ENCODE results near the gene MORN1.

The MORN1 gene

DNA sequence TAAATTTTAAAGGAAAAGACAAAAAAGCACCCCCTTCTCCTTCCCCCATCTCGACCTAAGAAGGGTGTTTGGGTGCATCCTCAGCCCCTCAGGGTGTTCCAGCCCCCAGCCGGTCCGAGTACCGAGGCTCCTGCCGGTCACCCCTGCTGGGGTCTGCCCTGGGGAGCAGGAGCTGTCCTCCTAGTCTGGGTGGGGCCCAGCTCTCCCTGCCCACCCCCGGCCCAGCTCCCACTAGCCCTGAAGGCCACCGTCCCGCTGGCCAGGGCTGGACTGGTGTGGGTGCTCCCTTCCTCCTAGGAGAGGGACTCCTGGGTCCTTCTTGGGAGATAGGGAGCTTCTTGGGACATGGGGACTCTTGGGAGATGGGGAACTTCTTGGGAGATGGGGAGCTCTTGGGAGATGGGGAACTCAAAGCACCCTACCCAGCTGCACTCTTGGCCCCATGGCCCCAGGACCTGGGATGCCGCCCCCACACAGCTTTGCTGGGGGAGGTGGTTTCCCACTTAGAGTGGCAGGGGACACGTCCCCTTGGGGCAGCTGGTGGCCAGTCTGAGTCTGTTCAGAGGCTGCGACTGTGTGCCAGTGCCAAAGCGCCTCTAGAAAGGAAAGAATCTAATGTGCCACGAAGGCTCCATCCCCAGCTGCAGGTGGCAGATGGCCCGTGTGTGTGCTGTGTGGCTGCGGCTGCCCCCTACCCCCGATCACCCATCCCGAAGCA is 44.5 kb downstream of the MORN1 start:
- Mint-ChIP-seq H3K27ac (no peak overlapping the region), H3K36me3 (no peaks in the 10 kb centered on the region), H3K9me3 (no peaks in the 10 kb centered on the region), H3K4me1 (no peaks in the 10 kb centered on the region), H3K27me3 (no peaks in the 10 kb centered on the region), H3K4me3 (no peak overlapping the region)
- DNase-seq: no peak
- ATAC-seq (replicated peaks): no peak

DNA sequence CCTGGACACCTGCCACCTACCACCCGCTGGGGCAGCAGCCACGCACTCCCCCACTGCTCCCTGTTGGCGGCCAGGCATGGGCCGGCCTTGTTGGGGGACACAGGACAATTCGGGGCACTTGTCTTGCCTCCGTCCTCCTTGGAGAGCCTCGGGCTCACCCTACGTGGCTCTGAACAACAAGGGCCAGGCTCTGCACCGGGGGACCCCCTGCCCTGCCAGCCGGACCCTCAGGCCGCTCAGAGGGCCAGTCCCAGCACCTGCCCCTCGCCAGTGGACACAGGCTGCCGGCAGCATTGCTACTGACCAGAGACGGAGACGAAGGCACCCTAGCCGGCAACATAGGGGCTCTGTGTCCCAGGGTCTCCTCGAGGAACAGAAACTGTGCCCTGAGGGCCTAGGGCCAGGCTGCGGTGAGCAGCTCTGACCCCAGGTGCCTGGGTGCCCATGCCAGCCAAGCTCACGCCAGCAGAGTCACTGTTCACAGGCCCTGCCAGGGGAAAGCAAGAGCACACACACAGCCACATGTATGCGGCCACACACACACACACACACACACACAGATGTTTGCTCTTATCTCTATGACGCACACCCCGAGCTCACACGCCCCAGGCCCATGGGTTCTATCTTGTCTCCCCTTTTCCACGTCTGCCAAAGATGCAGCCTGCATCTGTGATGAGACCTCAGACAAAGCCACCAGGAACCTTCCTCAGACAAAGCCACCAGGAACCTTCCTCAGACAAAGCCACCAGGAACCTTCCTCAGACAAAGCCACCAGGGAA is 45.9 kb downstream of the MORN1 start:
- no peak overlapping the region for H3K27ac Mint-ChIP-seq
- DNase-seq: no peak
- no peak for ATAC-seq (replicated peaks)
- H3K9me3 Mint-ChIP-seq: no peaks in the 10 kb centered on the region
- H3K4me3 Mint-ChIP-seq: no peak overlapping the region
- H3K36me3 Mint-ChIP-seq: no peaks in the 10 kb centered on the region
- peaks cover 0 to 5% of the 10 kb centered on the region in 2 donors for H3K27me3 Mint-ChIP-seq
- H3K4me1 Mint-ChIP-seq: no peaks in the 10 kb centered on the region

DNA sequence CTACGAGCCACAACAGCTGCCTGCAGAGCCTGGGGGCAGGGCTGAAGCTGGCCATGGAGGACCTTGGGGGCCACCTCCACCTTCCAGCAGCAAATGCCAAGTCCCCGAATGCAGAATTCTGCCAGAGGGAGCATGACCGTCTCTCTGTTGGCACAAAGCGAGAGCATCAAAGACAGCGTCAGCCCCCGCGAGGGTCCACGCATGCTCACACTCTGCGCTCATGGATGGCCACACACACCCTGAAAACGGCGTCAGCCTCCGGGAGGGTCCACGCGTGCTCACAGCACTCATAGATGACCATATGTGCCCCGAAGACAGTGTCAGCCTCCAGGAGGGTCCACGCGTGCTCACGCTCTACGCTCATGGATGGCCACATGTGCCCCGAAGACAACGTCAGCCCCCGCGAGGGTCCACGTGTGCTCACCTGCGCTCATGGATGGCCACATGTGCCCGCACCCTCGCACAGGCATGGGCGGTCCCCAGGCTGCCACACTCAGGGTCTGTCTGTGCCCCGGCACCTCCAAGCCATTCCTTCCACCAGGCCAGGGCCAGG is 46.5 kb downstream of the MORN1 start:
- ATAC-seq (replicated peaks) (no peak), DNase-seq (no peak)
- Mint-ChIP-seq H3K27ac (no peak overlapping the region), H3K4me3 (no peak overlapping the region), H3K9me3 (no peaks in the 10 kb centered on the region), H3K4me1 (no peaks in the 10 kb centered on the region), H3K36me3 (no peaks in the 10 kb centered on the region), H3K27me3 (peaks cover 0 to 5% of the 10 kb centered on the region in 2 donors)

- Mint-ChIP-seq H3K9me3 (no peaks in the 10 kb centered on the region), H3K27ac (no peak overlapping the region), H3K4me1 (no peaks in the 10 kb centered on the region), H3K36me3 (no peaks in the 10 kb centered on the region), H3K27me3 (peaks cover 0 to 5% of the 10 kb centered on the region in 2 donors), H3K4me3 (no peak overlapping the region)
- ATAC-seq (replicated peaks) (no peak), DNase-seq (no peak)
Observed at GRCh38 chr1:2344121-2344681, 47.2 kb downstream of the MORN1 start.

GRCh38 chr1:2343023-2343935 is 48.1 kb downstream of the MORN1 start:
- no peak overlapping the region for H3K27ac Mint-ChIP-seq

GRCh38 chr1:2342384-2343022 is 48.9 kb downstream of the MORN1 start:
- Mint-ChIP-seq H3K4me1 (no peaks in the 10 kb centered on the region), H3K27me3 (peaks cover 0 to 5% of the 10 kb centered on the region in 2 donors), H3K4me3 (no peak overlapping the region), H3K36me3 (no peaks in the 10 kb centered on the region), H3K9me3 (no peaks in the 10 kb centered on the region), H3K27ac (no peak overlapping the region)
- ATAC-seq (replicated peaks): no peak
- no peak for DNase-seq

More at GRCh38 chr1:2343023-2343935, 48.1 kb downstream of the MORN1 start:
- Mint-ChIP-seq H3K27me3 (peaks cover 0 to 5% of the 10 kb centered on the region in 2 donors), H3K36me3 (no peaks in the 10 kb centered on the region), H3K4me3 (no peak overlapping the region), H3K4me1 (no peaks in the 10 kb centered on the region), H3K9me3 (no peaks in the 10 kb centered on the region)
- ATAC-seq (replicated peaks) (no peak), DNase-seq (no peak)

GRCh38 chr1:2341706-2342383 is 49.5 kb downstream of the MORN1 start:
- Mint-ChIP-seq H3K36me3 (no peaks in the 10 kb centered on the region), H3K4me3 (no peak overlapping the region), H3K9me3 (no peaks in the 10 kb centered on the region), H3K27me3 (peaks cover 0 to 5% of the 10 kb centered on the region in 2 donors), H3K27ac (no peak overlapping the region), H3K4me1 (no peaks in the 10 kb centered on the region)
- DNase-seq (no peak), ATAC-seq (replicated peaks) (no peak)

- no peak overlapping the region for H3K27ac Mint-ChIP-seq
- peaks cover 3 to 5% of the 10 kb centered on the region in 2 donors for H3K27me3 Mint-ChIP-seq
- ATAC-seq (replicated peaks): no peak
Observed at GRCh38 chr1:2340918-2341254, 50.5 kb downstream of the MORN1 start.

GRCh38 chr1:2340086-2340917 is 51.1 kb downstream of the MORN1 start:
- H3K4me1 Mint-ChIP-seq: no peaks in the 10 kb centered on the region
- no peaks in the 10 kb centered on the region for H3K36me3 Mint-ChIP-seq
- H3K4me3 Mint-ChIP-seq: no peak overlapping the region
- peaks cover 3 to 5% of the 10 kb centered on the region in 2 donors for H3K27me3 Mint-ChIP-seq
- H3K27ac Mint-ChIP-seq: no peak overlapping the region
- DNase-seq: no peak
- no peaks in the 10 kb centered on the region for H3K9me3 Mint-ChIP-seq
- no peak for ATAC-seq (replicated peaks)

More at GRCh38 chr1:2340918-2341254, 50.5 kb downstream of the MORN1 start:
- no peak for DNase-seq
- no peak overlapping the region for H3K4me3 Mint-ChIP-seq
- no peaks in the 10 kb centered on the region for H3K36me3 Mint-ChIP-seq
- H3K9me3 Mint-ChIP-seq: no peaks in the 10 kb centered on the region
- no peaks in the 10 kb centered on the region for H3K4me1 Mint-ChIP-seq

GRCh38 chr1:2339206-2340085 is 51.9 kb downstream of the MORN1 start:
- no peaks in the 10 kb centered on the region for H3K9me3 Mint-ChIP-seq
- peaks cover 3 to 5% of the 10 kb centered on the region in 2 donors for H3K27me3 Mint-ChIP-seq
- no peak for ATAC-seq (replicated peaks)
- no peak overlapping the region for H3K27ac Mint-ChIP-seq
- H3K36me3 Mint-ChIP-seq: no peaks in the 10 kb centered on the region
- H3K4me1 Mint-ChIP-seq: no peaks in the 10 kb centered on the region
- no peak overlapping the region for H3K4me3 Mint-ChIP-seq
- no peak for DNase-seq

- ATAC-seq (replicated peaks): no peak
- H3K27me3 Mint-ChIP-seq: peaks cover 3 to 5% of the 10 kb centered on the region in 2 donors
- H3K27ac Mint-ChIP-seq: no peak overlapping the region
- DNase-seq: no peak
- H3K9me3 Mint-ChIP-seq: no peaks in the 10 kb centered on the region
- no peaks in the 10 kb centered on the region for H3K36me3 Mint-ChIP-seq
- no peaks in the 10 kb centered on the region for H3K4me1 Mint-ChIP-seq
- H3K4me3 Mint-ChIP-seq: no peak overlapping the region
Observed at GRCh38 chr1:2337501-2337900, 53.9 kb downstream of the MORN1 start.

- H3K4me1 Mint-ChIP-seq: no peaks in the 10 kb centered on the region
- H3K36me3 Mint-ChIP-seq: no peaks in the 10 kb centered on the region
- no peak overlapping the region for H3K27ac Mint-ChIP-seq
Observed at GRCh38 chr1:2337081-2337480, 54.3 kb downstream of the MORN1 start.

More at GRCh38 chr1:2337081-2337480, 54.3 kb downstream of the MORN1 start:
- Mint-ChIP-seq H3K9me3 (no peaks in the 10 kb centered on the region), H3K27me3 (peaks cover 3 to 5% of the 10 kb centered on the region in 2 donors), H3K4me3 (no peak overlapping the region)
- no peak for DNase-seq
- ATAC-seq (replicated peaks): no peak
